Measurements from ENCODE around the gene TOGARAM2. TPM values are rescaled to one million over a fixed set of nuclear protein-coding genes. Genes with fewer than 3 reads are reported as not detected.

TOGARAM2 gene
- total RNA-seq, 1 donor from 2014 or later: 15.4 TPM

GRCh38 chr2:29024882-29025430 is 43.9 kb downstream of the TOGARAM2 start:
- Histone ChIP-seq H3K4me3 (no peak overlapping the region), H3K27ac (no peak overlapping the region), H3K4me1 (no peaks in the 10 kb centered on the region), H3K27me3 (ENCODE audit: low read depth) (no peaks in the 10 kb centered on the region), H3K36me3 (no peaks in the 10 kb centered on the region), H3K9me3 (no peaks in the 10 kb centered on the region)
- DNase-seq (no peak), ATAC-seq (no peak)
- TF ChIP-seq CTCF (IDR thresholded peaks at IDR 0.05): no peak
- intact Hi-C loops (cut with DNase I): no loop called here

- no peaks in the 10 kb centered on the region for H3K9me3 ChIP-seq
- intact Hi-C loops (cut with DNase I): no loop called here
- H3K27me3 ChIP-seq (ENCODE audit: low read depth): no peaks in the 10 kb centered on the region
- DNase-seq (no peak), ATAC-seq (no peak)
- no peak overlapping the region for H3K27ac ChIP-seq
- H3K4me3 ChIP-seq: no peak overlapping the region
- no peak for TF ChIP-seq CTCF (IDR thresholded peaks at IDR 0.05)
- H3K4me1 ChIP-seq: no peaks in the 10 kb centered on the region
- no peaks in the 10 kb centered on the region for H3K36me3 ChIP-seq
Measured at GRCh38 chr2:29025711-29026110, 44.6 kb downstream of the TOGARAM2 start.

- intact Hi-C loops (cut with DNase I): no loop called here
- no peaks in the 10 kb centered on the region for H3K9me3 ChIP-seq
- H3K4me3 ChIP-seq: no peak overlapping the region
- DNase-seq (no peak), ATAC-seq (no peak)
- TF ChIP-seq CTCF (IDR thresholded peaks at IDR 0.05): no peak
- H3K27ac ChIP-seq: no peak overlapping the region
- H3K4me1 ChIP-seq: no peaks in the 10 kb centered on the region
- H3K27me3 ChIP-seq (ENCODE audit: low read depth): no peaks in the 10 kb centered on the region
- H3K36me3 ChIP-seq: no peaks in the 10 kb centered on the region
Measured at GRCh38 chr2:29031046-29031445, 49.9 kb downstream of the TOGARAM2 start.

GRCh38 chr2:29032189-29032588 is 51.1 kb downstream of the TOGARAM2 start:
- no peaks in the 10 kb centered on the region for H3K27me3 ChIP-seq (ENCODE audit: low read depth)
- DNase-seq: no peak
- TF ChIP-seq CTCF (IDR thresholded peaks at IDR 0.05): no peak
- no peaks in the 10 kb centered on the region for H3K36me3 ChIP-seq
- ATAC-seq: no peak
- no peak overlapping the region for H3K27ac ChIP-seq
- H3K9me3 ChIP-seq: no peaks in the 10 kb centered on the region
- H3K4me3 ChIP-seq: no peak overlapping the region
- intact Hi-C loops (cut with DNase I): no loop called here
- no peaks in the 10 kb centered on the region for H3K4me1 ChIP-seq

GRCh38 chr2:29033172-29033571 is 52.1 kb downstream of the TOGARAM2 start:
- Histone ChIP-seq H3K4me3 (no peak overlapping the region), H3K27ac (no peak overlapping the region), H3K9me3 (no peaks in the 10 kb centered on the region), H3K27me3 (ENCODE audit: low read depth) (no peaks in the 10 kb centered on the region), H3K4me1 (no peaks in the 10 kb centered on the region), H3K36me3 (no peaks in the 10 kb centered on the region)
- intact Hi-C loops (cut with DNase I): no loop called here
- DNase-seq (no peak), ATAC-seq (peak in 1 of 2 donors; percentile 13)
- no peak for TF ChIP-seq CTCF (IDR thresholded peaks at IDR 0.05)

GRCh38 chr2:29033656-29034055 is 52.6 kb downstream of the TOGARAM2 start:
- intact Hi-C loops (cut with DNase I): no loop called here
- Histone ChIP-seq H3K27ac (no peak overlapping the region), H3K4me3 (no peak overlapping the region), H3K36me3 (no peaks in the 10 kb centered on the region), H3K4me1 (no peaks in the 10 kb centered on the region), H3K9me3 (no peaks in the 10 kb centered on the region), H3K27me3 (ENCODE audit: low read depth) (no peaks in the 10 kb centered on the region)
- ATAC-seq (no peak), DNase-seq (no peak)
- no peak for TF ChIP-seq CTCF (IDR thresholded peaks at IDR 0.05)

Measured in lower lobe of right lung (tissue), 2 donors.